Measurements from ENCODE around the gene SLC16A9.
"Not testable (repeated sequence)": the region's sequence is repeated elsewhere in the genome, so short reads cannot be mapped to it uniquely, and the experiment has no call there.

- TF ChIP-seq CTCF (IDR thresholded peaks at IDR 0.05); ZFX (IDR thresholded peaks at IDR 0.05; ENCODE audit: borderline replicate concordance): not testable (repeated sequence)
These were observed 23.2 kb upstream of the SLC16A9 start for GRCh38 chr10:59732849-59733248.

All from 22Rv1 (cell line).